Measurements from ENCODE around the gene GPR15.

GPR15 gene

GRCh38 chr3:98531622-98532274 is at the start of gene GPR15:
Gene GPR15 (plus strand): TSS chr3:98531978. CDS start chr3:98532034, 56 bp downstream.
- DNase-seq, result no peak

GRCh38 chr3:98482717-98483482 is 48.9 kb upstream of the GPR15 start:
- peak; percentile 9 for DNase-seq

DNA sequence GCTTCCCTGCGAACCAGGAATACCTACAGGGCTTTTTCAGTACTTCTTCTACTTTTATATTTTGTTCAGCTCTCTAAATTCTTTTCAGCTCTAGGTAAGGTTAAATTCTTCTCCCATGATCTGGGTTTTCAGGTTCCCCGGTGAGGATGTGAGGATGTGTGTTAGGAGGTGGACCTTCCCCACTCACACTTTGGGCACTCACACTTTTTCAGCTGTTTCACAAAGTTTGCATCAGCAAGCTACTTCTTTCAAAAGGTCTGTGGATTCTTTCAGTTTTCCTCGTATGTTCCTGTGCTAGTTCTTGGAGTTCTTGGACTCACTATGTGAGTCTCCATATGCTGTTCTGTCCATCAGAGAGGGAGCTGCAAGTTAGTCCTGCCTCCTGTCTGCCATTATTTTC is 48.2 kb upstream of the GPR15 start:
- DNase-seq, result no peak

- DNase-seq, result no peak
Measured at GRCh38 chr3:98497381-98497780, 34.4 kb upstream of the GPR15 start, which contains the start of gene OR5K2. Gene OR5K2 (plus strand): TSS chr3:98497681. CDS start chr3:98497681, 0 bp downstream.

DNA sequence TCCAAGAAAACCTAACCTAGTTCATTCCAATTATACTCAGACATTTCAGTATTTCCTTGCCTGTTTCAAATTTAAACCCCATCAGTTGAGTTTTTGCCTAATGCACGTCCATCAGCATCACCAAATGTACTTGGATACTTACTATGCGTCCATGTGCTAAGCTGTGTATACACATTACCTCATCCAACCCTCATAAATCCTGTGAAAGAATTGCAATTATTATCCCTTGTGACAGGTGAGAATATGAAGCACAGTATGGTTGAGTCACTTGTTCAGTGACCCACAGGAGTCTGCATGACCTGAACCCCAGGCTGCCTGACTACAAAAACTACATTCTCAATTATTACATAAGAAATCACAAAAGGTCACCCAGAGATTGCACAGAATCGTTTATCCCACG is 31.8 kb upstream of the GPR15 start:
- DNase-seq, result no peak

GRCh38 chr3:98501270-98501669 is 30.5 kb upstream of the GPR15 start:
- no peak for DNase-seq

- DNase-seq, result no peak
Measured at GRCh38 chr3:98501863-98502576, 29.8 kb upstream of the GPR15 start.

DNA sequence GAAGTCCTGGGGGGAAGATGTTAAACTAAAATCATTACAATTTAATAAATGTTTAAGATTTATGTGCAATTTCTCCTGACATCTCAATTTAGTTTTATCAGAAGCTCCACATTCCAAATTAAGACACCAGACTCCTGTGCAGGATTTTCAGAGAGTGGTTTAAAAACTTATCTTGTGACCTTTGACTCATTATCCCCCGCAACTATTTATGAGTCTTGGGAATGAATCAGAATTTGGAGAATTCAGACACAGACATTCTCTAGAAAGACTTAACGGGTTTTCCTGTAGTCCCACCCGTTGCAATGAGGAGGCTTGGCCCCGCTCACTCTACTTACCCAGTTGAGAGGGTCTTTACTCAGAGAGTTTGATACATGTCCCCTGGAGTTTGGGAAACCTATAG is 27.2 kb upstream of the GPR15 start:
- DNase-seq, result no peak

- DNase-seq, result no peak
Measured at GRCh38 chr3:98508582-98508981, 23.2 kb upstream of the GPR15 start.

- DNase-seq, result no peak
Measured at GRCh38 chr3:98512576-98512975, 19.2 kb upstream of the GPR15 start.

- DNase-seq, result no peak
Measured at GRCh38 chr3:98513091-98513511, 18.7 kb upstream of the GPR15 start.

DNA sequence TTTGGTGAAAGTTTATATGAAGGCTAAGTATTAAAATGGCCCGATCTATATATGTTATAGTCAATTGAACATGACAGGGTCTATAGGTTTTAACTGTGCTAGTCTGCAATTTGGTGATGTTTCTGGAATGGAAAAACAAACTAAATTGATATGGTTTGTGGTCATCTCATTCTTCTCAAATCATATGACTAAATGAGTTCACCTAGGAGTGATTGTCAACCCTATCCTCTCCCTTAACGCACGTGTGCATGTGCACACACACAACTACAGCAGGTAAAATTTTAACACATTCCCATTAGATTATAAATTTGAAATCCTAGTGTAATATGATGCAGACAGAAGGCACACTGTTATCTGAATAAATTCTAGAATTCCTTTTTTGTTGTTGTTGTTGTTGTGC is 18.0 kb upstream of the GPR15 start:
- no peak for DNase-seq

- DNase-seq, result no peak
Measured at GRCh38 chr3:98514948-98515347, 16.8 kb upstream of the GPR15 start.

- no peak for DNase-seq
Measured at GRCh38 chr3:98518816-98519215, 13.0 kb upstream of the GPR15 start.

- no peak for DNase-seq
Measured at GRCh38 chr3:98519351-98519750, 12.4 kb upstream of the GPR15 start.

- peak; percentile 66 for DNase-seq
Measured at GRCh38 chr3:98521897-98522543, 9.8 kb upstream of the GPR15 start.

GRCh38 chr3:98522544-98523281 is 9.1 kb upstream of the GPR15 start, which contains the start of gene CLDND1:
Gene CLDND1 (minus strand): TSS chr3:98522902. CDS start chr3:98521424, 1,478 bp downstream.
- peak; percentile 97 for DNase-seq

GRCh38 chr3:98525494-98525893 is 6.3 kb upstream of the GPR15 start:
- no peak for DNase-seq

GRCh38 chr3:98528474-98529346 is 3.1 kb upstream of the GPR15 start:
- DNase-seq, result no peak

GRCh38 chr3:98529856-98530459 is 1.8 kb upstream of the GPR15 start:
- no peak for DNase-seq

DNA sequence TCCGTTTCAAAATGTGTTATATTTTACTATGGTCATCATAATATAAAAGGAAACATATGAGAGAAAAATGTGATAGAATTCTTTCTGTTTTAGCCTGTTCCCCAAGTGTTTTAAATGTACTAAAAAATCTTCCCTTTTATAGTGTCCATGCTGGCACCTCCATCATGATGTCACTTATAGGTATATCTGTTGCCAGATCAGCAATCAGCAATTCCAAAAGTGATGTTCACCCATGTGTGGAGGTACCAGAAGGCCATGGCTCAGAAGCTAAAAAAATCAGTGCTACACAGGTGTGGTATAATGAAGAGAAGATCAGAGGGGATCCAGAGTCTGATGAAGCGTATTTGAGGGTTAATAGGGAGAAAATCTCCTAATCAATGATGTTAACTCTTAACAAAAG is 1.1 kb upstream of the GPR15 start:
- no peak for DNase-seq

All from hematopoietic multipotent progenitor cell treated with erythropoietin and hydrocortisone succinate and interleukin-3 and kit ligand, for 8 days (in vitro differentiated cells).